Measurements from ENCODE around the gene BSDC1. TPM values are rescaled to one million over a fixed set of nuclear protein-coding genes. Genes with fewer than 3 reads are reported as not detected.

The BSDC1 gene
- total RNA-seq, 6 donors from 2014 or later, result 60.8 to 116 (median 68.9) TPM

GRCh38 chr1:32341186-32341757, 53.0 kb downstream of the BSDC1 start:
- DNase-seq, result no peak
- WGBS, 2 donors, result 91 to 99% methylated on average over 9 to 11 of the region's 11 CpGs
- Histone ChIP-seq H3K27ac (no peak overlapping the region), H3K4me3 (no peak overlapping the region), H3K27me3 (no peaks in the 10 kb centered on the region), H3K36me3 (no peaks in the 10 kb centered on the region), H3K9me3 (no peaks in the 10 kb centered on the region), H3K4me1 (peaks cover 28 to 50% (median 45%) of the 10 kb centered on the region in 4 donors)
- TF ChIP-seq POLR2AphosphoS5 (IDR thresholded peaks at IDR 0.05) (no peak), EP300 (IDR thresholded peaks at IDR 0.05) (no peak), POLR2A (IDR thresholded peaks at IDR 0.05) (no peak), CTCF (IDR thresholded peaks at IDR 0.05) (no peak)
- no peak for ATAC-seq (ENCODE audit: low FRiP score in 2 of 2)

- Histone ChIP-seq H3K4me3 (no peak overlapping the region), H3K27ac (no peak overlapping the region), H3K9me3 (no peaks in the 10 kb centered on the region), H3K4me1 (peaks cover 43 to 56% (median 46%) of the 10 kb centered on the region in 4 donors), H3K36me3 (no peaks in the 10 kb centered on the region), H3K27me3 (no peaks in the 10 kb centered on the region)
- WGBS, 2 donors, result 71 to 72% methylated on average over 3 to 5 of the region's 5 CpGs
- DNase-seq, result peak in 1 of 2 donors; percentile 43
- no peak for ATAC-seq (ENCODE audit: low FRiP score in 2 of 2)
- TF ChIP-seq POLR2A (IDR thresholded peaks at IDR 0.05), result no peak
- no peak for TF ChIP-seq EP300 (IDR thresholded peaks at IDR 0.05)
- no peak for TF ChIP-seq CTCF (IDR thresholded peaks at IDR 0.05)
- no peak for TF ChIP-seq POLR2AphosphoS5 (IDR thresholded peaks at IDR 0.05)
These were observed 54.8 kb downstream of the BSDC1 start for GRCh38 chr1:32339363-32339978.

- TF ChIP-seq EP300 (IDR thresholded peaks at IDR 0.05), result no peak
- TF ChIP-seq CTCF (IDR thresholded peaks at IDR 0.05), result no peak
- H3K4me3 ChIP-seq, result no peak overlapping the region
- WGBS, 2 donors, result 84 to 85% methylated on average over 12 to 14 of the region's 14 CpGs
- no peaks in the 10 kb centered on the region for H3K9me3 ChIP-seq
- ATAC-seq (ENCODE audit: low FRiP score in 2 of 2), result no peak
- no peaks in the 10 kb centered on the region for H3K27me3 ChIP-seq
- H3K27ac ChIP-seq, result peak overlapping the region in 2 of 4 donors; percentile 16 to 58
- no peak for DNase-seq
- no peaks in the 10 kb centered on the region for H3K36me3 ChIP-seq
- peaks cover 44 to 59% (median 49%) of the 10 kb centered on the region in 4 donors for H3K4me1 ChIP-seq
These were observed 55.5 kb downstream of the BSDC1 start for GRCh38 chr1:32338637-32339145.

- H3K4me1 ChIP-seq, result peaks cover 44 to 62% (median 51%) of the 10 kb centered on the region in 4 donors
- peak; percentile 57 to 84 for DNase-seq
- H3K27me3 ChIP-seq, result no peaks in the 10 kb centered on the region
- no peak for TF ChIP-seq POLR2AphosphoS5 (IDR thresholded peaks at IDR 0.05)
- 20 to 58% methylated on average over 1 to 16 of the region's 16 CpGs for WGBS, 2 donors
- peak; percentile 19 to 38 for ATAC-seq (ENCODE audit: low FRiP score in 2 of 2)
- peak overlapping the region in 3 of 4 donors; percentile 16 to 89 (median 58) for H3K27ac ChIP-seq
- H3K4me3 ChIP-seq, result no peak overlapping the region
- peaks cover 0 to 6% (median under 1%) of the 10 kb centered on the region in 4 donors for H3K36me3 ChIP-seq
- H3K9me3 ChIP-seq, result no peaks in the 10 kb centered on the region
These were observed 56.2 kb downstream of the BSDC1 start for GRCh38 chr1:32337855-32338636.

Data from upper lobe of left lung (tissue), 6 donors.